HFFc6 (cell line): ENCODE data around the gene ECM1. TPM values are rescaled to one million over a fixed set of nuclear protein-coding genes. Genes with fewer than 3 reads are reported as not detected.

Experiments used
- DNase-seq: peaks from one replicate; pipeline ENCODE4 v3.0.0-alpha.2; 2018
- H3K27ac Mint-ChIP-seq: 2 replicates; pipeline ENCODE4 v1.8.0; 2020; ENCODE audit warnings: mild to moderate bottlenecking, mixed read lengths
- H3K27me3 Mint-ChIP-seq: 2 replicates; pipeline ENCODE4 v1.8.0; 2021; ENCODE audit warnings: mild to moderate bottlenecking, moderate library complexity, mixed read lengths; ENCODE audit not compliant: insufficient read depth
- H3K36me3 Mint-ChIP-seq: 2 replicates; pipeline ENCODE4 v1.8.0; 2021; ENCODE audit warnings: low read depth, mixed read lengths
- H3K4me1 Mint-ChIP-seq: 2 replicates; pipeline ENCODE4 v1.8.0; 2020; ENCODE audit warnings: low read depth, mixed read lengths
- H3K4me3 Mint-ChIP-seq: 2 replicates; pipeline ENCODE4 v1.8.0; 2020; ENCODE audit warnings: mild to moderate bottlenecking, moderate library complexity, mixed read lengths
- H3K9me3 Mint-ChIP-seq: 2 replicates; pipeline ENCODE4 v1.8.0; 2020; ENCODE audit warnings: mild to moderate bottlenecking, mixed read lengths
- CTCF ChIP-seq: fragments of 200-600 bp; sonication (generic); IDR thresholded peaks from 2 replicates; pipeline ENCODE4 v1.5.0; 2021; ENCODE audit warnings: antibody characterized with exemption, mild to moderate bottlenecking
- total RNA-seq, 6 experiments: library from RNA; stranded (reverse); fragmentation: NEBNext Ultra II Directional; extraction: Animal tissue kit (Norgen Biotek cat#: 25700); gene quantifications; 2 replicates in 1 of 6; 3 replicates in 5 of 6; pipeline ENCODE4 v1.2.3, GENCODE V29; 2021

The ECM1 gene
- total RNA-seq, 6 experiments from 2014 or later = 30.8 to 52.0 (median 46.5) TPM

GRCh38 chr1:150528196-150528595 is 20.3 kb downstream of the ECM1 start:
- peaks cover 46% of the 10 kb centered on the region for H3K4me1 Mint-ChIP-seq
- peak overlapping the region; percentile 90 for H3K27ac Mint-ChIP-seq
- H3K9me3 Mint-ChIP-seq = no peaks in the 10 kb centered on the region
- TF ChIP-seq CTCF = no peak
- DNase-seq = peak; percentile 72
- no peaks in the 10 kb centered on the region for H3K36me3 Mint-ChIP-seq
- peaks cover 3% of the 10 kb centered on the region; the same call in 1 of the 2 replicates for H3K27me3 Mint-ChIP-seq
- H3K4me3 Mint-ChIP-seq = peak overlapping the region; percentile 36; the same call in 1 of the 2 replicates

- peaks cover 46% of the 10 kb centered on the region for H3K4me1 Mint-ChIP-seq
- H3K4me3 Mint-ChIP-seq = peak overlapping the region; percentile 28; the same call in 1 of the 2 replicates
- H3K9me3 Mint-ChIP-seq = no peaks in the 10 kb centered on the region
- peak; percentile 34 for DNase-seq
- H3K36me3 Mint-ChIP-seq = no peaks in the 10 kb centered on the region
- peaks cover 3% of the 10 kb centered on the region; the same call in 1 of the 2 replicates for H3K27me3 Mint-ChIP-seq
- H3K27ac Mint-ChIP-seq = peak overlapping the region; percentile 90
- no peak for TF ChIP-seq CTCF
Observed at GRCh38 chr1:150529017-150529416, 21.1 kb downstream of the ECM1 start.

- no peaks in the 10 kb centered on the region for H3K9me3 Mint-ChIP-seq
- H3K36me3 Mint-ChIP-seq = no peaks in the 10 kb centered on the region
- no peak overlapping the region for H3K4me3 Mint-ChIP-seq
- DNase-seq = no peak
- H3K27ac Mint-ChIP-seq = no peak overlapping the region; the same call in 1 of the 2 replicates
- H3K4me1 Mint-ChIP-seq = peaks cover 56% of the 10 kb centered on the region
- no peak for TF ChIP-seq CTCF
- peaks cover 3% of the 10 kb centered on the region; the same call in 1 of the 2 replicates for H3K27me3 Mint-ChIP-seq
Observed at GRCh38 chr1:150530491-150531159, 22.7 kb downstream of the ECM1 start.

- Mint-ChIP-seq H3K4me1 (peaks cover 76% of the 10 kb centered on the region), H3K36me3 (no peaks in the 10 kb centered on the region), H3K27me3 (peaks cover 4% of the 10 kb centered on the region; the same call in 1 of the 2 replicates), H3K4me3 (peak overlapping the region; percentile 5; the same call in 1 of the 2 replicates), H3K9me3 (no peaks in the 10 kb centered on the region), H3K27ac (peak overlapping the region; percentile 61)
- no peak for DNase-seq
- TF ChIP-seq CTCF = peak; percentile 61
Observed at GRCh38 chr1:150532860-150533259, 25.0 kb downstream of the ECM1 start.

GRCh38 chr1:150534002-150534401 is 26.1 kb downstream of the ECM1 start:
- Mint-ChIP-seq H3K36me3 (no peaks in the 10 kb centered on the region), H3K9me3 (no peaks in the 10 kb centered on the region), H3K4me1 (peaks cover 76% of the 10 kb centered on the region), H3K27ac (no peak overlapping the region), H3K27me3 (peaks cover 5% of the 10 kb centered on the region; the same call in 1 of the 2 replicates), H3K4me3 (no peak overlapping the region)
- DNase-seq = no peak
- TF ChIP-seq CTCF = no peak
